Islet of Langerhans (tissue), 1 donor: ENCODE data around the gene TBC1D19.
"Not testable (repeated sequence)": the region's sequence is repeated elsewhere in the genome, so short reads cannot be mapped to it uniquely, and the experiment has no call there.

Experiments used
- FAIRE-seq: peaks from one replicate; lab custom pipeline; 2011; peaks lifted over from hg19 to GRCh38; lab: Jason Lieb, UNC

Gene TBC1D19

GRCh38 chr4:26601204-26601603 is 17.3 kb downstream of the TBC1D19 start:
- FAIRE-seq = no peak

DNA sequence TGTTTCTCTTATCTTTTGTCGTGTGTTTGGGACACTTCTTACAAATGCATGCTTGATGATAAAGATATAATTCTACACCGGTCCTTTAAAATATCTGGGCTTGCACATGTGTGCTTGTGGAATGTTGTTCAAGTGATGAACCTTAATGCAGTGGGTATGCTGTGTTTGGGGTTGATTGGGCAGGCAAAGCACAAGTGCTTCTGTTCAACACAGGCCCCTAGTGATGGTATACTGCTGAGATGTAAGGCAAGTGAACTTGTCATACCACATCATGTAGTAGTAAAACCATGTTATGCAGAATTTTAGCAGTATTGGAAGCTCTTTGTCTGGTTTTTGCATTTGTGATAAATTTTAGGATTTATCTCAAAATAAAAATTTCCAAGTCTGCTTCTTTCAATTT is 23.9 kb downstream of the TBC1D19 start:
- FAIRE-seq = no peak

GRCh38 chr4:26609391-26609790 is 25.5 kb downstream of the TBC1D19 start:
- FAIRE-seq = no peak

DNA sequence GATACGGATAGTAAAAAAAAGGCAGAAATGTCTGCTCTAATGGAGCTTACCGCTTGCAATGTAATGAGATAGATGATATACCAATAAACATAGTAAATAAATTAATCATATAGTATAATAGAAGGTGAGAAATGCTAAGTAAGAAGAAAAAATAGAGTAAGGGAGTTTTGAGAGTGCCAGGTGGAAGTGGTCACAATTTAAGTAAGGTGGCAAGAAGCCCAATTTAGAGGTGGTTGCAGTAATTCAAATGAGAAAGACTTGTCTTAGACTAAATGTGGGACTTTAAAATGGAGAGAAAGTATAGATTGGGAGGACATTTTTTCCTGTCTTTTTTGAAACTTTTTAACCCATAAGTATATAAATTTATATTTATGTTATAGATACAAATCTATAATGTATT is 26.0 kb downstream of the TBC1D19 start:
- FAIRE-seq = no peak

DNA sequence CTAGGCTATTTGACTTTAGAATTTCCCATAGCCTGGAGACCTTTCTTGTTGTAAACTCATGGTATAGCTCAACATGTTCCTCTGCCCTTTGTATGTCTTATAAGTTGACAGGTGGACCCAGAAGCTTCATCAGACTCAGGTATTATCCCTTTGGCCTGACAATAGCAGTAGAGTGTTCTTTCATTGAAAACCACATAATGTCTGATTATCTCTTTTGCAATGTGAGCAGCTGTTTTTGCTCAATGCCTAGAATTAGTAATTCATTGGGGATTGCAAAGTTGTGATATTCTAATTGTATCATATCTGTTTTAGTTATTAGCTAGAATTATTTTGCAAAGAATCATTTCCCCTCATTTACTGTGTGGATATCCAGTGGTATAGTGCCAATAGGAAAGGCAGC is 27.5 kb downstream of the TBC1D19 start:
- no peak for FAIRE-seq

- FAIRE-seq = peak; percentile 13
Measured at GRCh38 chr4:26611885-26612284, 28.0 kb downstream of the TBC1D19 start.

- FAIRE-seq = no peak
Measured at GRCh38 chr4:26613237-26613636, 29.4 kb downstream of the TBC1D19 start.

DNA sequence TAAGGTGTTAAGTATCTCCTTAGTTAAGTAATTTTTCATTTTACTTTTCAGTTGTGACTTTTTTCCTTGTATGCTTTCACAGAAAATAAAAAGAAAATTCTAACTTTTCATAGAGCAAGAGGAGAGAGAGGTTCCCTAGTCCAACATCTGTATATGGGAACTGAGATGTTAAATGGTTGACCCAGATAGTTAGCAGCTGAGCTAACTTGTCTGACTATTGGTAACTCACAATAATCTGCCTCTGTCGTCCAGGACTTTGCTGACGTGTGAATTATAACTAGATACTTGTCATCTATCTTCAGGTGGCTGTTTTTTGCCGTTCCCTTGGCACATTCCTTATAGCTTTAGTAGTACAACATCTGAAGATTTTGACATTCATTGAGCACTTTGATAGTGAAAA is 29.9 kb downstream of the TBC1D19 start:
- no peak for FAIRE-seq

DNA sequence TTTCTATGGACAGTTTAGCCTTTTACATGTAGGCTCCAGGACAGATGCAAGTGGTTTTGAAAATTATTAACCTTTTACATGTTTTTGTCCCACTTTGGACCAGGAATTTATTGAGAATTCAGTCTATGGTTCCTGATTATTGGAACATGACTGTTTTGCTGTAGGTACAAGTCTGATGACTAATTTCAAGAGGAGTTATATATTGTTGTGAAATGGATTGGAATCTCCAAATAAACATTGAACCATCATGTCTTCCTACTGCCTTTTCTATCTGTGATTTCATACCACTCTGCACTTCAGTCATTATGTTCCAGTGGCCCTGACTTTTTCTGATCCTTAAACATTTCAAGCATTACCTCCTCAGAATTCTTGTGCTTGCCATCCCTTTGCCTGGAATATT is 35.9 kb downstream of the TBC1D19 start:
- FAIRE-seq = no peak

DNA sequence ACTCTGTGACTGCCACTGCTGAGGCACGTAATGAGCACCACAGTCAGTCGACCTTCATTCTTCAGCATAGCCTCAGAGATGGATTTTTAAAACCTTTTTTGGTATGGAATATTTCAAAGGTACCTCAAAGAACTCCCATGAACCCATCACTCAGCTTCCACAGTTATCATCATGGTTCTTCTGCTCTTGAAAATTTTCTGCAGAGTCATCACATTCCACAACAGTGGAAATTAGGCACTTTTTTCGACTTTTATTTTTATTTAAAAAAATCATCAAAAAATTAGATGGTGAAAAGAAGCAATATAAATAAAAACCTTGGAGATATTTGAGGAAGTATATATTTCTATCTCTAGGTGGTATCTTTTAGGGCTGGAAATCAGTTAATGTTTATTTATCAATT is 37.5 kb downstream of the TBC1D19 start:
- no peak for FAIRE-seq

GRCh38 chr4:26622913-26623312 is 39.0 kb downstream of the TBC1D19 start:
- no peak for FAIRE-seq

- FAIRE-seq = not testable (repeated sequence)
Measured at GRCh38 chr4:26626658-26627057, 42.8 kb downstream of the TBC1D19 start.

- no peak for FAIRE-seq
Measured at GRCh38 chr4:26632916-26633315, 49.0 kb downstream of the TBC1D19 start.

DNA sequence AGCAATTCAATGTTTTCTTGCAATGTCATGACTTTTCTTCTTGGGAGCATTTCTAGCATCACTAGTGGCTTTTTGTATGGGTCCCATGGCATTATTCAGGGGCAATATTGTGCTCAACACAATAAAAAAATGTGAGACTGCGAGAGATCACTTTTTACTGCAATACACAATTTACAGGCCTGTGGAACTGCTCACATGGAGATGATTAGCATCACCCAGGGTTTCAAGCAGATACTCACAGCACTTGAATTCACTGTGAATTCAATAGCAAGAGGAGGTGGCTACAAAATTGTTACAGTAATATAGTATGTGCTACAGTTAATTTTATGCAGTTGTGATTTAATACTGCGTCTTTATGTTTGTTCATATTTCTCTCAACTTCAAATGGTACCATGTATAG is 50.4 kb downstream of the TBC1D19 start:
- FAIRE-seq = no peak

DNA sequence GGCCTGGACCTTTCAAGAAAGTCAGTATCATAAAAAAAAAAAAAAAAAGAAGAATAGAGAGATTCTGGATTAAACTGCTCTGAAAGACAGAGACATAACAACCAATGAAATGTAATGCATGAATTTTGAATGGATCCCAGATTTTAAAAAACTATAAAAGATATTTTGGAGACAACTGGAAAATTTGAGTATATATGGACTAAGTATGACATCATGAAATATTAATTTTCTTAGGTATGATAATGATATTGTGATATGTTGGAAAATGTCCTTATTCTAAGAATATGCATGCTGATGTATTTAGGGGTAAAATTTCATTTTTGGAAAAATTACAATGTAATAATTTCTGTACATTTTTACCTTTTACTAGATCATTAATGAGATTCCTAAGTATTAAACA is 52.6 kb downstream of the TBC1D19 start:
- FAIRE-seq = peak; percentile 92

DNA sequence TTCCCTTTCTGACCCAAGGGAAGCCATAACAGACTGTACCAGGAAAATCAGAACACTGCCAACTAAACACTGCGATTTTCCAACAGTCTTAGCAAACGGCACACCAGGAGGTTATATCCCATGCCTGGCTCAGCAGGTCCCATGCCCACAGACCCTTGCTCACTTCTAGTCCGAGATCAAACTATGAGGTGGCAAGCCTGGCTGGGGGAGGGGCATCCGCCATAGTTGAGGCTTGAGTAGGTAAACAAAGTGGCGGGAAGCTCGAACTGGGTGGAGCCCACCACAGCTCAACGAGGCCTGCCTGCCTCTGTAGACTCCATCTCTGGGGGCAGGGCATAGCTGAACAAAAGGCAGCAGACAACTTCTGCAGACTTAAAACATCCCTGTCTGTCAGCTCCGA is 56.8 kb downstream of the TBC1D19 start:
- not testable (repeated sequence) for FAIRE-seq

GRCh38 chr4:26647523-26648224 is 63.8 kb downstream of the TBC1D19 start:
- FAIRE-seq = no peak

DNA sequence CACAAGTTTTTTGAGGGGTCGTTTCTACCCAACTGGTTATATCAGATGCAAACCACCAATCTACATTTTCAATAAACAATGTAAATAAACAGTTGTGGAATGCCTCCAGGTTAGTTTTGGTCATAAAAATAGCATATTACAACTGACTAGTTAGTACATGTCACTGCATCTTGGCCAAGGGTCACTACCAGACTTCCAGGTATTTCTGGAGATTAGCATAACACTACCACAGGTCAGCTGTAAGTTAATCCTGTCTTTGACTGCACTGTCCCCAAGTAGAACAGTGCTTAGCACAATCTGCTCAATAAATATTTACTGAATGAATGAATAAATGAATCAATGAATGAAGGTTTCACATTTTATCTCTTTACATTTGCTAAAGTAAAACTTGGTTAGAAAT is 64.4 kb downstream of the TBC1D19 start:
- no peak for FAIRE-seq

DNA sequence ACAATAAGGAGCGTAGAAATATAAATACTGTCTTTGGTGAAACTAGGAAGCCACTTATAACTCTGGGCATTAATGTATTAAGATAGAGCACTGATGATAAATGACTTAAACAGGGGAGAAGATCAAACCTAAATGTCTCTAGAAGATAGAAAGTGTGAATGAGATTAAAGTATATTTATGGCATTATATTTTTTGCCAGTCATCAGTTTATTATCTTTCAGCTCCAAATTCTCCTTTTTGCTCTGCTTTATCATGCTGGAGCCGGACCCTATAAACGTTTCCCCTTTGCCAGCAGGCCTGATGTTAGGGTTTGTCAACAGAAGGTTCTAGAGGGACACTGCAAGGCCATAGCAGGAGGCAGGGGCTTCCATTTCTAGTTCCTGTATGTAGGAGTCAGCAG is 76.4 kb downstream of the TBC1D19 start:
- no peak for FAIRE-seq

- FAIRE-seq = no peak
Measured at GRCh38 chr4:26663888-26664287, 80.0 kb downstream of the TBC1D19 start.

DNA sequence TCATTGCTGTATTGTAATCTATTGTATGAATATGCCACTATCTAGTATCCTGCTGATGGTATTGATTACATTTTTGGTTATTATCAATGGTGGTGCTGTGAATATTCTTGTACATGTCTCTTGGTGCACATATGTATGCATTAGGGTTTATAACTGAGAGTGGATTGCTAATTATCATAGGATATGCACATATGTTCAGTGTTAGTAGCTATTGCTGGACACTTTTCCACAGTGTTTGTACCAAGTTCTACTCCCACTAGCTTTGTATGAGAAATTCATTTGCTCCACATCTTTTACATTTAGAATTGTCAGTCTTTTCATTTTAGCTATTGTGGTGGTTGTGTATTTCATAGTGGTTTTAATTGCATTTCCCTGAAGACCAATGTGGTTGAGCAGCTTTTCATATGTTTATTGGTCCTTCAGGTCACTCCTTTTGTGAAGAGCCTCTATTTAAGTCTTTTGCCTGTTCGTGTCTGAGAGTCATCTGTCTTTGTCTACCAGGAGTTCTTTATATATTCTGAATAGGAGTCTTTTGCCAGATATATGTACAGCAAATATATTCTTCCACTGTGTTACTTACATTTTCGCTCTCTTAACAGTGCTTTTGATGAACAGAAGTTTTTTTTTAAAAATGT is 87.1 kb downstream of the TBC1D19 start:
- FAIRE-seq = no peak

DNA sequence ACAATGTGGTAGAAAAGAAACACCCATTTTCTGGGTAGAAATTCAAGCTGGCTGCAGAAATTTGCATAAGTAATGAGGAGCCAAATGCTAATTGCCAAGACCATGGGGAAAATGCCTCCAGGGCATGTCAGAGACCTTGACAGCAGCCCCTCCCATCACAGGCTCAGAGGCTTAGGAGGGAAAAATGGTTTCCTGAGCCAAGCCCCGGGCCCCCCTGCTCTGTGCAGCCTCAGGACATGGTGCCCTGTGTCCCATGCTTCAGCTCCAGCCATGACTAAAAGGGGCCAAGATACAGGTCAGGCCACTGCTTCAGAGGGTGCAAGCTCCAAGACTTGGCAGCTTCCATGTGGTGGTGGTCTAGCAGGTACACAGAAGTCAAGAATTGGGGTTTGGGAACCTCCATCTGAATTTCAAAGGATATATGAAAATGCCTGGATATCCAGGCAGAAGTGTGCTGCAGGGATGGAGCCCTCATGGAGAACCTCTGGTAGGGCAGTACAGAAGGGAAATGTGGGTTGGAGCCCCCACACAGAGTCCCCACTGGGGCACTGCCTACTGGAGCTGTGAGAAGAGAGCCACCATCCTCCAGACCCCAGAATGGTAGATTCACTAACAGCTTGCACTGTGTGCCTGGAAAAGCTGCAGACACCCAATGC is 95.3 kb downstream of the TBC1D19 start:
- not testable (repeated sequence) for FAIRE-seq

DNA sequence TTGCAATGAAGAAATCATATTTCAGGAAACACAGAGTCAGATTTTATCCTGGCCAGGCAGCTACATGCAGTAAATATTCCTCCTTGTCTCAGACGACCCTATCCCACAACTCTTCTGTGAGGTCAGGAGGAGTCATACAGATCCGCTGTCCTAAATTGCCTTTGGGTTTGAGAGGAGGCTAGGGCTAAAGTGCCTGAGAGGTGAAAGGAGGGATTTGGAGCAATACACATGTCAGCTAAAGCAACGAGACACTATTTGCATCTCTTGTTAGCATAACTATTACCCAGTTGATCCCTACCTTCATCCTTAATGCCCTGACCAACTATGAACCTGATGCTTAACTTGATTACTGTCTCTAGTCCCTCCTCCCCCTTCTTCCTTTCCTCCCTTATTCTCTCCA is 98.6 kb downstream of the TBC1D19 start:
- FAIRE-seq = no peak

- FAIRE-seq = no peak
Measured at GRCh38 chr4:26685250-26685649, 101.4 kb downstream of the TBC1D19 start.
